Upper lobe of left lung (tissue), 4 donors: Measurements from ENCODE around the gene RAB11FIP3.

ENCODE experiments used
- POLR2AphosphoS5 ChIP-seq, 2 donors: sonication (generic); formaldehyde crosslinking; IDR thresholded peaks; one replicate each; pipeline ENCODE4 v1.5.1; 2017; ENCODE audit warnings: antibody characterized with exemption in 2 of 2
- TF ChIP-seq, protein P1 (sequence below), 6 experiments: fragments of 450-650 bp in 4 of 6; fragments of 200-600 bp in 2 of 6; sonication (generic) in 2 of 6; IDR thresholded peaks; one replicate each; pipeline ENCODE4 v1.5.1; 2016 to 2019; ENCODE audit warnings: antibody characterized with exemption in 6 of 6

DNA sequence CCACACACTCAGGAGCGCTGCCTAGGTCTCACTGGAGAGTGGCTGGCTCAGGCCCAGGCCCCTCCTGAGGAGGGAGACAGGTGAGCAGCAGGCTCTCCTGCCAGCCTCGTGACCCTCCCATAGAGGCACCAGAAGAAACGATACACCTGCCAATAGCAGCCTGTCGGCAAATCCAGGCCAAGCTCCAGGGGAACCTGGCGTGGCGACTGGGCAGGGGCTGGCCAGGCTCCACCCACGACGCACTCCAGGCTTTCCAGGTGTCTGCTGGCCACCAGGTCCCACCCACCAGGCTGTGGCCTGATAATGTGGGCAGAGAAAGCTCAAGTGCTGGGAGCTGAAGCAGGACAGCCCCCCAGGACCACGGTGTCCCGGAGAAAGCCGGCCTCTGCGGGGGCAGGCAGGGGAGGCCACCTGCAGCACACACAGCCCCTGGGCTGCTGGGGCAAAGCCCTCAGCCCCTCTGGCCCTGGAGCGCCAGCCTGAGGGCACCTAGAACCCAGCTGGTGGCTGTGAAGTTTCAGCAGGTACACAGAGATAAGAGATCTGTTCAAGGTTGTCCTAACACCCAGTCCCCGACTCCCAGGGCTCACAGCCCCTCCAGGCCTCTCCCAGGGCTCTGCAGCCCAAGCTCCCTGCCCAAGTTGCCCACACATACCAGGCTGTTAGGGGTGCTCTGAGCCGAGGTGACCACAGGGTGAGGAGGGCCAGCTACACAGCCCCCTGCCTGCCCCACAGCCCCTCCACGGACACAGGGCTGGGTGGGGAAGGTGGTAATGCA is 46.1 kb upstream of the RAB11FIP3 start:
- TF ChIP-seq, protein P1, sequence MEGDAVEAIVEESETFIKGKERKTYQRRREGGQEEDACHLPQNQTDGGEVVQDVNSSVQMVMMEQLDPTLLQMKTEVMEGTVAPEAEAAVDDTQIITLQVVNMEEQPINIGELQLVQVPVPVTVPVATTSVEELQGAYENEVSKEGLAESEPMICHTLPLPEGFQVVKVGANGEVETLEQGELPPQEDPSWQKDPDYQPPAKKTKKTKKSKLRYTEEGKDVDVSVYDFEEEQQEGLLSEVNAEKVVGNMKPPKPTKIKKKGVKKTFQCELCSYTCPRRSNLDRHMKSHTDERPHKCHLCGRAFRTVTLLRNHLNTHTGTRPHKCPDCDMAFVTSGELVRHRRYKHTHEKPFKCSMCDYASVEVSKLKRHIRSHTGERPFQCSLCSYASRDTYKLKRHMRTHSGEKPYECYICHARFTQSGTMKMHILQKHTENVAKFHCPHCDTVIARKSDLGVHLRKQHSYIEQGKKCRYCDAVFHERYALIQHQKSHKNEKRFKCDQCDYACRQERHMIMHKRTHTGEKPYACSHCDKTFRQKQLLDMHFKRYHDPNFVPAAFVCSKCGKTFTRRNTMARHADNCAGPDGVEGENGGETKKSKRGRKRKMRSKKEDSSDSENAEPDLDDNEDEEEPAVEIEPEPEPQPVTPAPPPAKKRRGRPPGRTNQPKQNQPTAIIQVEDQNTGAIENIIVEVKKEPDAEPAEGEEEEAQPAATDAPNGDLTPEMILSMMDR (IDR thresholded peaks at IDR 0.05), result no peak
- peak in 1 of 2 donors; percentile 28 for TF ChIP-seq POLR2AphosphoS5 (IDR thresholded peaks at IDR 0.05)
